Gastroesophageal sphincter (tissue), 4 donors: Measurements from ENCODE around the gene FAM171A1. TPM values are rescaled to one million over a fixed set of nuclear protein-coding genes. Genes with fewer than 3 reads are reported as not detected.
"Not testable (repeated sequence)": the region's sequence is repeated elsewhere in the genome, so short reads cannot be mapped to it uniquely, and the experiment has no call there.

Experiments used
- ATAC-seq: fragments of 150-250 bp; one replicate; pipeline ENCODE4 v1.9.1; 2016; ENCODE audit warnings: mild to moderate bottlenecking, moderate library complexity
- H3K27ac ChIP-seq, 4 donors: fragments of 200-600 bp; sonication (generic) in 3 of 4; 1 replicate in 3 of 4; 2 replicates in 1 of 4; pipeline ENCODE4 v1.5.1; 2016 to 2019
- H3K27me3 ChIP-seq: fragments of 200-600 bp; sonication (generic); one replicate; pipeline ENCODE4 v1.5.1; 2019
- H3K36me3 ChIP-seq, 2 donors: fragments of 200-600 bp; sonication (generic); one replicate each; pipeline ENCODE4 v1.5.1; 2019; ENCODE audit warnings: control low read depth in 1 of 2
- H3K4me1 ChIP-seq, 3 donors: fragments of 200-600 bp; sonication (generic); 1 replicate in 2 of 3; 2 replicates in 1 of 3; pipeline ENCODE4 v1.5.1; 2016 to 2019; ENCODE audit warnings: control low read depth in 2 of 3
- H3K4me3 ChIP-seq, 2 donors: fragments of 200-600 bp; sonication (generic); one replicate each; pipeline ENCODE4 v1.5.1; 2019; ENCODE audit warnings: mild to moderate bottlenecking in 1 of 2, moderate library complexity in 1 of 2
- H3K9me3 ChIP-seq, 3 donors: fragments of 200-600 bp; sonication (generic); one replicate each; pipeline ENCODE4 v1.5.1; 2017 to 2019; ENCODE audit warnings: control low read depth in 2 of 3
- EP300 ChIP-seq: sonication (generic); formaldehyde crosslinking; IDR thresholded peaks from one replicate; pipeline ENCODE4 v1.6.1; 2017; ENCODE audit warnings: antibody characterized with exemption, mild to moderate bottlenecking
- POLR2A ChIP-seq, 2 donors: fragments of 450-650 bp; IDR thresholded peaks; one replicate each; pipeline ENCODE4 v1.6.1; 2017; ENCODE audit warnings: antibody characterized with exemption in 2 of 2, mild to moderate bottlenecking in 2 of 2, moderate library complexity in 1 of 2
- POLR2AphosphoS5 ChIP-seq: sonication (generic); formaldehyde crosslinking; IDR thresholded peaks from one replicate; pipeline ENCODE4 v1.6.1; 2017; ENCODE audit warnings: antibody characterized with exemption
- WGBS, 2 donors: methylation state at CpG; one replicate each; pipeline ENCODE4 v1.1.5; 2018; ENCODE audit warnings: low coverage in 1 of 2; 5-methylcytosine and 5-hydroxymethylcytosine counted together
- total RNA-seq, 4 donors: library from RNA; depleted of rRNA; stranded (reverse); fragments of >200 nt; gene quantifications; one replicate each; pipeline ENCODE4 v1.1.0, GENCODE V29; 2016
- TF ChIP-seq, protein P1 (sequence below), 4 experiments: fragments of 200-600 bp in 2 of 4; fragments of 450-650 bp in 2 of 4; sonication (generic) in 1 of 4; IDR thresholded peaks; one replicate each; pipeline ENCODE4 v1.5.1; 2017 to 2019; ENCODE audit warnings: antibody characterized with exemption in 4 of 4, mild to moderate bottlenecking in 2 of 4, moderate library complexity in 2 of 4

The FAM171A1 gene
- total RNA-seq, 4 donors from 2014 or later, result 5.0 to 15.5 (median 13.6) TPM

DNA sequence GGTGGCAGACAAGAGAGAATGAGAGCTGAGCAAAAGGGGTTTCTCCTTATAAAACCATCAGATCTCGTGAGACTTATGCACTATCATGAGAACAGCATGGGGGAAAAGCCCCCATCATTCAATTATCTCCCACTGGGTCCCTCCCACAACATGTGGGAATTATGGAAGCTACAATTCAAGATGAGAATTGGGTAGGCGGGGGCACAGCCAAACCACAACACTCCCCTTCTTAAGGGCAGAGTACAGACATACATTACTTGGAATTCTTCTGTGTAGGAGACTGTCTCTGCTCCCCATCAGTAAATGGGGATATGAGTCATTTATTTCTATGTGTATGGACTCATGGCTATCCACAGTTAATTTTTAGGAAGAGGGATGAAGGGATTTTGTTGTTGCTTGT lies 31.2 kb downstream of the FAM171A1 start:
- Histone ChIP-seq H3K27me3 (no peaks in the 10 kb centered on the region), H3K9me3 (no peaks in the 10 kb centered on the region), H3K4me1 (peaks cover 0 to 30% (median 3%) of the 10 kb centered on the region in 3 donors), H3K36me3 (no peaks in the 10 kb centered on the region), H3K27ac (no peak overlapping the region), H3K4me3 (no peak overlapping the region)
- 90 to 100% methylated on average over 1 to 2 of the region's 2 CpGs for WGBS, 2 donors
- ATAC-seq, result no peak
- TF ChIP-seq, protein P1, sequence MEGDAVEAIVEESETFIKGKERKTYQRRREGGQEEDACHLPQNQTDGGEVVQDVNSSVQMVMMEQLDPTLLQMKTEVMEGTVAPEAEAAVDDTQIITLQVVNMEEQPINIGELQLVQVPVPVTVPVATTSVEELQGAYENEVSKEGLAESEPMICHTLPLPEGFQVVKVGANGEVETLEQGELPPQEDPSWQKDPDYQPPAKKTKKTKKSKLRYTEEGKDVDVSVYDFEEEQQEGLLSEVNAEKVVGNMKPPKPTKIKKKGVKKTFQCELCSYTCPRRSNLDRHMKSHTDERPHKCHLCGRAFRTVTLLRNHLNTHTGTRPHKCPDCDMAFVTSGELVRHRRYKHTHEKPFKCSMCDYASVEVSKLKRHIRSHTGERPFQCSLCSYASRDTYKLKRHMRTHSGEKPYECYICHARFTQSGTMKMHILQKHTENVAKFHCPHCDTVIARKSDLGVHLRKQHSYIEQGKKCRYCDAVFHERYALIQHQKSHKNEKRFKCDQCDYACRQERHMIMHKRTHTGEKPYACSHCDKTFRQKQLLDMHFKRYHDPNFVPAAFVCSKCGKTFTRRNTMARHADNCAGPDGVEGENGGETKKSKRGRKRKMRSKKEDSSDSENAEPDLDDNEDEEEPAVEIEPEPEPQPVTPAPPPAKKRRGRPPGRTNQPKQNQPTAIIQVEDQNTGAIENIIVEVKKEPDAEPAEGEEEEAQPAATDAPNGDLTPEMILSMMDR (IDR thresholded peaks at IDR 0.05), result no peak
- TF ChIP-seq POLR2AphosphoS5 (no peak), POLR2A (IDR thresholded peaks at IDR 0.05) (no peak), EP300 (no peak)

DNA sequence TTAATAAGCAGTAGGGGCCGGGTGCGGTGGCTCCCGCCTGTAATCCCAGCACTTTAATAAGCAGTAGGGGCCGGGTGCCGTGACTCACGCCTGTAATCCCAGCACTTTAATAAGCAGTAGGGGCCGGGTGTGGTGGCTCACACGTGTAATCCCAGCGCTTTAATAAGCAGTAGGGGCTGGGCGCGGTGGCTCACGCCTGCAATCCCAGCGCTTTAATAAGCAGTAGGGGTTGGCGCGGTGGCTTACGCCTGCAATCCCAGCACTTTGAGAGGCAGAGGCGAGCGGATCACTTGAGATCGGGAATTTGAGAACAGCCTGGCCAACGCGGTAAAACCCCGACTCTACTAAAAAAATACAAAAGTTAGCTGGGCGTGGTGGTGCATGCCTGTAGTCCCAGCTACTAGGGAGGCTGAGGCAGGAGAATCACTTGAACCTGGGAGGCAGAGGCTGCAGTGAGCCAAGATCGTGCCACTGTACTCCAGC lies 33.6 kb downstream of the FAM171A1 start:
- H3K27me3 ChIP-seq, ATAC-seq, H3K4me3 ChIP-seq, H3K27ac ChIP-seq, H3K9me3 ChIP-seq, H3K36me3 ChIP-seq: not testable (repeated sequence)
- peaks cover 0 to 29% (median 3%) of the 10 kb centered on the region in 3 donors for H3K4me1 ChIP-seq
- 60 to 95% methylated on average over 1 to 22 of the region's 24 CpGs for WGBS, 2 donors

DNA sequence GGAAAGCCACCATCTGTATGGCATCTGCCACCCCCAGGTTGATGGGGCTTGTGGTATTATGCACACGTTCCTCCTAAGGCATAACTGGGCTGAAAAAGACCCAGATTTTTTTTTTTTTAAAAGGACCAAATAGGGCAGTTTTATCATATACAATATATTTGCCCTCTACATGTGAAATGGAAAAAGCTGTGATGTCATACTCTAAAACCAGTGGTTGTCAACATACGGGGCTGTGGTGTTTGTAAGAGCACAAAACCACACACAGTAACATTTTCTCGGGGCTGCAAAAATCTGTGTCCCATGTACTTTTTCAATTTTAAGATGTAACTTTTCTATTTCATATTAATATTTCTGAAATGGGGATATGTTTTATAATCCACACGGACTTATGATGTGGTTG lies 34.9 kb downstream of the FAM171A1 start:
- Histone ChIP-seq H3K36me3 (no peaks in the 10 kb centered on the region), H3K4me3 (no peak overlapping the region), H3K27ac (no peak overlapping the region), H3K4me1 (peaks cover 0 to 29% (median 3%) of the 10 kb centered on the region in 3 donors), H3K27me3 (no peaks in the 10 kb centered on the region), H3K9me3 (no peaks in the 10 kb centered on the region)
- TF ChIP-seq, protein P1 (IDR thresholded peaks at IDR 0.05), result no peak
- TF ChIP-seq EP300 (no peak), POLR2A (IDR thresholded peaks at IDR 0.05) (no peak), POLR2AphosphoS5 (no peak)
- ATAC-seq, result no peak
- WGBS, 2 donors, result 67 to 76% methylated on average over 3 to 4 of the region's 4 CpGs

DNA sequence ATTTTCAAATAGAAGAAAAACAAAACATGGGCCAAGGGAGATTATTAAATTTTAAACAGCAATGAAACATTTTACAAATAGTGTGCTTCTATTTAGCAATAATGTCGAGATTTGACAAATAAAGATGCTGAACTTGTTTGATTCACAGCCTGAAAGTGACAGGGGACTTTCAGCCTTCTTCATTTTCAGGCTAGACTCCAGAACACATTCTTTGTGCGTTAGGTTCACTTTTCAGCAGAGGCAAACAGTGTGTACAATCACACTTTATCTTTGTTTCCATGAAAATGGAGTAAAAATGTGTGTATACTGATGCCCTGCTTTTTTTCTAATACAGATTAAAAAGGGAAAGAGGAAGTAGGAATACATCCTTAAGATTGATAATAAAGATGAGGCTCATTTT lies 35.6 kb downstream of the FAM171A1 start:
- WGBS, 2 donors, result 15 to 33% methylated on average over 2 of the region's 2 CpGs
- no peak for TF ChIP-seq POLR2A (IDR thresholded peaks at IDR 0.05)
- no peak for TF ChIP-seq EP300
- TF ChIP-seq, protein P1 (IDR thresholded peaks at IDR 0.05), result no peak
- no peak for TF ChIP-seq POLR2AphosphoS5
- H3K4me3 ChIP-seq, result no peak overlapping the region

GRCh38 chr10:15334650-15335323 lies 36.3 kb downstream of the FAM171A1 start:
- no peak overlapping the region for H3K4me3 ChIP-seq
- H3K36me3 ChIP-seq, result no peaks in the 10 kb centered on the region
- no peaks in the 10 kb centered on the region for H3K27me3 ChIP-seq
- ATAC-seq, result no peak
- H3K27ac ChIP-seq, result no peak overlapping the region
- no peaks in the 10 kb centered on the region for H3K9me3 ChIP-seq
- WGBS, 2 donors, result 83 to 92% methylated on average over 4 to 5 of the region's 7 CpGs
- peaks cover 0 to 29% (median 3%) of the 10 kb centered on the region in 3 donors for H3K4me1 ChIP-seq
- TF ChIP-seq EP300 (no peak), POLR2A (IDR thresholded peaks at IDR 0.05) (no peak), POLR2AphosphoS5 (no peak)
- TF ChIP-seq, protein P1 (IDR thresholded peaks at IDR 0.05), result no peak

More for the DNA sequence above, 35.6 kb downstream of the FAM171A1 start:
- Histone ChIP-seq H3K9me3 (no peaks in the 10 kb centered on the region), H3K27ac (no peak overlapping the region), H3K4me1 (peaks cover 0 to 29% (median 3%) of the 10 kb centered on the region in 3 donors), H3K36me3 (no peaks in the 10 kb centered on the region), H3K27me3 (no peaks in the 10 kb centered on the region)
- ATAC-seq, result no peak
